ENCODE results near the gene ZC3H18. TPM values are rescaled to one million over a fixed set of nuclear protein-coding genes. Genes with fewer than 3 reads are reported as not detected.

Gene ZC3H18
- total and polyA plus RNA-seq, 2 of the 4 experiments (the other 2 are of a cell fraction): 3.4 to 21.3 TPM

- no peak overlapping the region for H3K4ac ChIP-seq (ENCODE audit: low read depth, low read length)
- H2AK9ac ChIP-seq (replicated peaks; ENCODE audit: low read depth, low read length, poor library complexity): no peak overlapping the region
- no peaks in the 10 kb centered on the region for H3K9me3 ChIP-seq (ENCODE audit: control insufficient read depth, insufficient read depth, low read length)
- no peak overlapping the region for H2BK5ac ChIP-seq (ENCODE audit: low read depth, low read length, poor library complexity, severe bottlenecking)
- no peak overlapping the region for H2BK120ac ChIP-seq (ENCODE audit: low read depth, low read length)
- H3K36me3 ChIP-seq (ENCODE audit: control insufficient read depth, insufficient read depth, low read length): peaks cover 27% of the 10 kb centered on the region
- H3K27me3 ChIP-seq (ENCODE audit: control insufficient read depth, insufficient read depth, low read length): no peaks in the 10 kb centered on the region
- dilution Hi-C loops (cut with HindIII; ENCODE audit: low sequenced_read_pairs, unreplicated experiment): no loop called here
- H2AFZ ChIP-seq (replicated peaks; ENCODE audit: low read length, poor library complexity): no peak overlapping the region
- DNase-seq: no peak
- in situ Hi-C loops (cut with MboI; ENCODE audit: low sequenced_read_pairs): no loop called here
- POLR2A ChIA-PET (ENCODE audit: unreplicated experiment): no interaction called here
- H3K9me1 ChIP-seq (ENCODE audit: insufficient read depth, low read length): peaks cover 17% of the 10 kb centered on the region
- no peak overlapping the region for H3K27ac ChIP-seq (ENCODE audit: insufficient read depth, low read length)
- no peak overlapping the region for H3K23ac ChIP-seq (ENCODE audit: low read depth, low read length)
- no peak overlapping the region for H2AK5ac ChIP-seq (ENCODE audit: low read depth, low read length)
- H3K9ac ChIP-seq (ENCODE audit: low read depth, low read length): no peak overlapping the region
- no peak for ATAC-seq (ENCODE audit: low read depth)
- H3K79me1 ChIP-seq (ENCODE audit: low read depth in 1 of 2, low read length in 2 of 2): peaks cover 5 to 59% of the 10 kb centered on the region in 2 experiments; a peak in 3 of 4 replicates
- H2BK15ac ChIP-seq (ENCODE audit: low read depth, low read length): no peak overlapping the region
- H3K14ac ChIP-seq (replicated peaks; ENCODE audit: low read depth, low read length): no peak overlapping the region
- H3K18ac ChIP-seq (ENCODE audit: low read depth, low read length): no peak overlapping the region
- no peak overlapping the region for H4K8ac ChIP-seq (ENCODE audit: low read depth in 2 of 2, low read length in 2 of 2)
- no peak for TF ChIP-seq BHLHE40 (IDR thresholded peaks at IDR 0.05; ENCODE audit: low read depth, low read length)
- no peak for TF ChIP-seq USF2 (IDR thresholded peaks at IDR 0.05; ENCODE audit: low read depth, low read length)
- no peak for TF ChIP-seq CHD1 (IDR thresholded peaks at IDR 0.05; ENCODE audit: low read depth, low read length)
- no peak for TF ChIP-seq RFX5 (IDR thresholded peaks at IDR 0.05; ENCODE audit: low read depth, low read length)
- peaks cover 15% of the 10 kb centered on the region for H3K4me1 ChIP-seq (ENCODE audit: control insufficient read depth, insufficient read depth, low read length)
- no peak overlapping the region for H3K4me3 ChIP-seq (ENCODE audit: insufficient read depth, low read depth, low read length)
- H2BK20ac ChIP-seq (ENCODE audit: low read depth, low read length): no peak overlapping the region
- no peak overlapping the region for H3K4me2 ChIP-seq (ENCODE audit: low read depth, low read length)
- no TSS peak for BruUV-seq (replicated peaks)
- WGBS, 2 experiments (ENCODE audit: extremely low coverage in 2 of 2, insufficient read length in 1 of 2): no CpG with 5 or more reads among the region's 10 CpGs
- peaks cover 67% of the 10 kb centered on the region for H4K20me1 ChIP-seq (ENCODE audit: insufficient read depth, low read length)
- no peak overlapping the region for H4K91ac ChIP-seq (ENCODE audit: insufficient read depth, low read depth, low read length)
- CTCF ChIA-PET: no interaction called here
- no peak overlapping the region for H4K5ac ChIP-seq (ENCODE audit: low read depth, low read length)
- intact Hi-C loops (cut with micrococcal nuclease): no loop called here
- no peak overlapping the region for H3K56ac ChIP-seq (ENCODE audit: extremely low read depth, insufficient read depth, low read length)
Measured at GRCh38 chr16:88613293-88613692, 43.1 kb downstream of the ZC3H18 start.
